NCI-H1417 treated with DMSO at 0.1 percent for 48 hours (cell line): ENCODE measurements around the gene NECAB3.
"Not testable (repeated sequence)": the region's sequence is repeated elsewhere in the genome, so short reads cannot be mapped to it uniquely, and the experiment has no call there.

ENCODE experiments used
- DNase-seq: peaks from one replicate; lab custom pipeline; 2025; lab: John Stamatoyannopoulos, UW

Gene NECAB3

GRCh38 chr20:33674294-33675135, at the start of gene NECAB3:
Gene NECAB3 (minus strand): TSS chr20:33674428. CDS start chr20:33674352, 76 bp downstream.
- peak; percentile 40 for DNase-seq

GRCh38 chr20:33721391-33722140, 47.3 kb upstream of the NECAB3 start:
- DNase-seq, result no peak

- DNase-seq, result peak; percentile 98
Observed at GRCh38 chr20:33719989-33720709, 45.9 kb upstream of the NECAB3 start, which contains the start of gene PXMP4. Gene PXMP4 (minus strand): TSS chr20:33720310. CDS start chr20:33720207, 103 bp downstream.

GRCh38 chr20:33719277-33719988, 45.2 kb upstream of the NECAB3 start:
- no peak for DNase-seq

GRCh38 chr20:33716498-33716897, 42.3 kb upstream of the NECAB3 start:
- no peak for DNase-seq

GRCh38 chr20:33713865-33714367, 39.7 kb upstream of the NECAB3 start:
- DNase-seq, result no peak

GRCh38 chr20:33711446-33711738, 37.2 kb upstream of the NECAB3 start:
- no peak for DNase-seq

GRCh38 chr20:33710681-33711445, 36.6 kb upstream of the NECAB3 start:
- DNase-seq, result no peak

GRCh38 chr20:33709905-33710541, 35.8 kb upstream of the NECAB3 start:
- no peak for DNase-seq

GRCh38 chr20:33709398-33709797, 35.2 kb upstream of the NECAB3 start:
- DNase-seq, result no peak

GRCh38 chr20:33707668-33708067, 33.4 kb upstream of the NECAB3 start:
- no peak for DNase-seq

- no peak for DNase-seq
Observed at GRCh38 chr20:33704197-33704924, 30.1 kb upstream of the NECAB3 start.

- no peak for DNase-seq
Observed at GRCh38 chr20:33703498-33704137, 29.4 kb upstream of the NECAB3 start.

- no peak for DNase-seq
Observed at GRCh38 chr20:33702861-33703260, 28.6 kb upstream of the NECAB3 start.

- no peak for DNase-seq
Observed at GRCh38 chr20:33701629-33702450, 27.6 kb upstream of the NECAB3 start.

GRCh38 chr20:33700696-33701441, 26.6 kb upstream of the NECAB3 start:
- DNase-seq, result not testable (repeated sequence)

GRCh38 chr20:33698966-33699365, 24.7 kb upstream of the NECAB3 start:
- DNase-seq, result not testable (repeated sequence)

GRCh38 chr20:33697129-33697528, 22.9 kb upstream of the NECAB3 start:
- no peak for DNase-seq
